Right lobe of liver (tissue), 6 donors: ENCODE results near the gene LDLRAD1. TPM values are rescaled to one million over a fixed set of nuclear protein-coding genes. Genes with fewer than 3 reads are reported as not detected.
A peak's percentile ranks its signal among the peaks of the same experiment; 100 is the strongest.

Experiments used
- ATAC-seq, 4 donors: fragments of 200-7000 bp; cut with Tn5 transposase; one replicate each; pipeline ENCODE4 v1.9.1; 2020; ENCODE audit warnings: mild to moderate bottlenecking in 4 of 4, moderate library complexity in 4 of 4
- DNase-seq, 3 donors: peaks; one replicate each; pipeline ENCODE4 v3.0.0-alpha.2; 2020
- H3K27ac ChIP-seq, 3 donors: fragments of 200-600 bp; one replicate each; pipeline ENCODE4 v1.8.0; 2022
- H3K27me3 ChIP-seq, 2 donors: fragments of 200-600 bp; one replicate each; pipeline ENCODE4 v1.8.0; 2022
- H3K36me3 ChIP-seq, 4 donors: fragments of 200-600 bp; sonication (generic) in 1 of 4; one replicate each; pipeline versions ENCODE4 v1.5.1 to v1.8.0; 2017 to 2022; ENCODE audit warnings: control low read depth in 1 of 4
- H3K4me1 ChIP-seq, 4 donors: fragments of 200-600 bp; sonication (generic) in 1 of 4; one replicate each; pipeline versions ENCODE4 v1.5.1 to v1.8.0; 2017 to 2022; ENCODE audit warnings: control low read depth in 1 of 4
- H3K4me3 ChIP-seq, 3 donors: fragments of 200-600 bp; one replicate each; pipeline ENCODE4 v1.8.0; 2022
- H3K9me3 ChIP-seq, 4 donors: fragments of 200-600 bp; sonication (generic) in 1 of 4; one replicate each; pipeline versions ENCODE4 v1.5.1 to v1.8.0; 2017 to 2022; ENCODE audit warnings: control low read depth in 1 of 4
- POLR2A ChIP-seq: fragments of 450-650 bp; IDR thresholded peaks from one replicate; pipeline ENCODE4 v1.6.1; 2017; ENCODE audit warnings: antibody characterized with exemption, mild to moderate bottlenecking
- WGBS: methylation state at CpG from one replicate; pipeline ENCODE4 v1.1.6; 2018; ENCODE audit warnings: low coverage, low lambda C conversion rate; ENCODE audit not compliant: insufficient coverage; ENCODE audit errors: missing lambda C conversion rate; 5-methylcytosine and 5-hydroxymethylcytosine counted together
- intact Hi-C, 2 donors: fragments of 100-400 bp; cut with DNase I; formaldehyde crosslinking; loops; one replicate each; pipeline versions ENCODE4 v1.11.2 to v1.14.1; 2022
- total RNA-seq, 6 experiments: library from RNA; depleted of rRNA in 2 of 6; stranded (reverse); fragments of >200 nt in 2 of 6; fragmentation: NEBNext Ultra II Directional in 3 of 6; extraction: Animal tissue kit (Norgen Biotek cat#: 25700) in 3 of 6; gene quantifications; one replicate each; pipeline versions ENCODE4 v1.1.0 to v1.2.4, GENCODE V29; 2016 to 2023
- TF ChIP-seq, protein P1 (sequence below), 4 donors: fragments of 200-600 bp in 3 of 4; fragments of 450-650 bp in 1 of 4; IDR thresholded peaks; one replicate each; pipeline versions ENCODE4 v1.5.1 to v1.8.0; 2016 to 2022; ENCODE audit warnings: antibody characterized with exemption in 4 of 4, mild to moderate bottlenecking in 2 of 4
- donor health status: DM: no; HTN: yes; CAD: no.
- donor health status: DM: no; HTN: no; CAD: no.
- donor health status: DM: no; HTN: no; CAD: no.
- donor health status: DM: no; HTN: yes; CAD: no.
- donor health status: DM: no; HTN: yes; CAD: no.

Gene LDLRAD1
- total RNA-seq, 6 experiments from 2014 or later = 0.44 to 0.57 TPM; not detected in 4

DNA sequence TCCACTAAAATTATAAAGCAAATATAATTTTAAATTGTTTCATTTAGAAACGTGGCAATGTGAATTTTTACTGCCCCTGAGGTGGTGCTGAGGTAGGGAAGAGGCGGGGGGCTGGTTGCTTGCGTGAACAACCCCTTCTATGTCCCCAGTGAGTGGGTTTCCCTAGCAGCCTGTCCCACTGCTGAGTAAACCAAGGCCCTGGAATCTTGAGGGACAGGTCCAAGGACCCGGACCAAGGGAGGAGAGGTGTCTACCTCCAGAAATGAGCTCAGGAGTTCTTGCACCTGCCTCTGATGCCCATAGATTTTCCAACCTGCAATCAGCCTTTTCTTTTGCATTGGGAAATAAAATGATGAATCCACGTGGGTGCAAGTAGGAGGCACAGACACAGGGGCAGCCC, 649 bp upstream of the LDLRAD1 start:
- DNase-seq (no peak), ATAC-seq (no peak)
- no peak overlapping the region for H3K27ac ChIP-seq
- intact Hi-C loops = no loop called here
- no peaks in the 10 kb centered on the region for H3K9me3 ChIP-seq
- no peaks in the 10 kb centered on the region for H3K27me3 ChIP-seq
- no peaks in the 10 kb centered on the region for H3K36me3 ChIP-seq
- no peak overlapping the region for H3K4me3 ChIP-seq
- no peak for TF ChIP-seq POLR2A
- TF ChIP-seq, protein P1, sequence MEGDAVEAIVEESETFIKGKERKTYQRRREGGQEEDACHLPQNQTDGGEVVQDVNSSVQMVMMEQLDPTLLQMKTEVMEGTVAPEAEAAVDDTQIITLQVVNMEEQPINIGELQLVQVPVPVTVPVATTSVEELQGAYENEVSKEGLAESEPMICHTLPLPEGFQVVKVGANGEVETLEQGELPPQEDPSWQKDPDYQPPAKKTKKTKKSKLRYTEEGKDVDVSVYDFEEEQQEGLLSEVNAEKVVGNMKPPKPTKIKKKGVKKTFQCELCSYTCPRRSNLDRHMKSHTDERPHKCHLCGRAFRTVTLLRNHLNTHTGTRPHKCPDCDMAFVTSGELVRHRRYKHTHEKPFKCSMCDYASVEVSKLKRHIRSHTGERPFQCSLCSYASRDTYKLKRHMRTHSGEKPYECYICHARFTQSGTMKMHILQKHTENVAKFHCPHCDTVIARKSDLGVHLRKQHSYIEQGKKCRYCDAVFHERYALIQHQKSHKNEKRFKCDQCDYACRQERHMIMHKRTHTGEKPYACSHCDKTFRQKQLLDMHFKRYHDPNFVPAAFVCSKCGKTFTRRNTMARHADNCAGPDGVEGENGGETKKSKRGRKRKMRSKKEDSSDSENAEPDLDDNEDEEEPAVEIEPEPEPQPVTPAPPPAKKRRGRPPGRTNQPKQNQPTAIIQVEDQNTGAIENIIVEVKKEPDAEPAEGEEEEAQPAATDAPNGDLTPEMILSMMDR (IDR thresholded peaks at IDR 0.05) = no peak
- WGBS = 71% methylated on average over 4 of the region's 5 CpGs
- peaks cover 0 to 13% (median 0%) of the 10 kb centered on the region in 4 donors for H3K4me1 ChIP-seq

DNA sequence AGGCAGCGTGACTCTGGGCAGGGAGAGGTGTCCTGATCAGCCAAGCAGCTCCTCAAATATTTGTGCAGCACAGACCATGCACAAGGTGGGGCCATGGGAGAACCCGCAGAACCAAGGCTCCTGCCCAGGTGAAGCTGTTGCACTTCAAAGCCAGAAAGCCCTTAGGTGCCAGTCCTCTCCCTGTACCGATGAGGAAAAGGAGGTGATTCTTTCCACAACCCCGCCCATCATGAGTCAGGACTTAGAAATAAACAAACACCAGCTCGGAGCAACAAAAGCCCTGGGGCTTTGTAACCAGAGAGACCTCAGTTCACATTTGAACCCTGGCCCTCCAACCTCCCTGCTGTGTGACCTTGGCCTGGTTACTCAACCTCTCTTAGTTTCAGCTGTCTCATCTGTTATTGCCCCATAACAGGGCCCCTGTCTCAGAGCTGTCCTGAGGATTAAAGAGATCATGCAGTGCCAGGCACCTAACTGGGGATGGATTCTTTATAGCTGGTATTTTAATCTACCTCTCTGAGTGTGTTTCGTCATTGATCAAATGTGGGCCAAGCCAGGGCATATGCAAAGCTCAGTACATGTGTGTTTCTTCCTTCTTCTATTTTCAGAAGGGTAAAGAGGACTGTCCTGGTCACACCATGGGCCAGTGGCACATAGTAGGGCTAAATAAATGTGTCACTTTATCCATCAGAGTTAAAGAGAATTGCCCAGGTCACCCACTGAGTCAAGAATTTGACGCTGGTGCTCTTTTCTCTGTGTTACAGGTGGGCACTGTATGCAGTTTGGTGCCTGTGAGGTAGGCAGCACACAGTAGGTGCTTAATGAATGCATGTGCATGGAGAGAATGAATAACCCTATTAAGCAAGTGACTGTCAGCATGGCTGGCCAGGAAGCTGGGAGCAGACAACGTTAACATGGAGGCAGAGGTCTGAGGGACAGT, 1.4 kb downstream of the LDLRAD1 start:
- ATAC-seq (peak; percentile 65 to 94 (median 89)), DNase-seq (peak; percentile 32 to 69 (median 64))
- TF ChIP-seq, protein P1 (IDR thresholded peaks at IDR 0.05) = no peak
- TF ChIP-seq POLR2A = no peak
- no peaks in the 10 kb centered on the region for H3K36me3 ChIP-seq
- H3K4me1 ChIP-seq = peaks cover 0 to 19% (median 0%) of the 10 kb centered on the region in 4 donors
- no peaks in the 10 kb centered on the region for H3K9me3 ChIP-seq
- H3K27ac ChIP-seq = peak overlapping the region in 1 of 3 donors; percentile 47
- intact Hi-C loops = no loop called here
- no peak overlapping the region for H3K4me3 ChIP-seq
- no peaks in the 10 kb centered on the region for H3K27me3 ChIP-seq
- WGBS = 43% methylated on average over 1 of the region's 8 CpGs

DNA sequence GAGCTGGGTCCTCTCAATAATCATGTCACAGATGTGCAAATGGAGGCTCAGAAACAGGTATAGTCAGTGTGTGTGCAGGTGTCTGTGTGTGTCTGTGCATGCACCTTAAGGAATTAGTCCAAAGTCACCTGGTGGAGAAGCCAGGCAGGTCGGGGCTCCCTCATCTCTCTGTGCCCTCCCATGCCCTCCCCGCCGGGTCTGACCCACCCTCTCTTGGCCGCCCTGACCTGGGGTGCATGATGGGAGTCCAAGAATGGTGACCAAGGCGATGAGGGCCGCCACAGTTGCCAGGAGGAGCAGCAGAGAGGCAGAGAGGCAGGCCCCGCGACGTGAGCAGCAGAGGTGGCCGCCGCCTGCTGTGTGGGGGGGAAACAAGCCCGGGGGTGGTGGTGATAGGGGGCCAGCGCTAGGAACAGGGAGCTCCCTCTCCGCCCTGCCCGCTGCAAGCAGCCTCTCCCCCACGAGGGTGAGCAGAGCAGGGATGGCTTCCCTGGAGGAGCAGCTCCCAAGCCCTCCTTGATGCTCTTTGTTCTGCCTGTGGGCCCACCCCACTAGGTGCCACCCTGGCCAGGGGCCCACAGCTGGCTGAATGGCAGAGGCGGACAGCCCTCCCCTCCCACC, 3.9 kb downstream of the LDLRAD1 start:
- H3K27me3 ChIP-seq = no peaks in the 10 kb centered on the region

DNA sequence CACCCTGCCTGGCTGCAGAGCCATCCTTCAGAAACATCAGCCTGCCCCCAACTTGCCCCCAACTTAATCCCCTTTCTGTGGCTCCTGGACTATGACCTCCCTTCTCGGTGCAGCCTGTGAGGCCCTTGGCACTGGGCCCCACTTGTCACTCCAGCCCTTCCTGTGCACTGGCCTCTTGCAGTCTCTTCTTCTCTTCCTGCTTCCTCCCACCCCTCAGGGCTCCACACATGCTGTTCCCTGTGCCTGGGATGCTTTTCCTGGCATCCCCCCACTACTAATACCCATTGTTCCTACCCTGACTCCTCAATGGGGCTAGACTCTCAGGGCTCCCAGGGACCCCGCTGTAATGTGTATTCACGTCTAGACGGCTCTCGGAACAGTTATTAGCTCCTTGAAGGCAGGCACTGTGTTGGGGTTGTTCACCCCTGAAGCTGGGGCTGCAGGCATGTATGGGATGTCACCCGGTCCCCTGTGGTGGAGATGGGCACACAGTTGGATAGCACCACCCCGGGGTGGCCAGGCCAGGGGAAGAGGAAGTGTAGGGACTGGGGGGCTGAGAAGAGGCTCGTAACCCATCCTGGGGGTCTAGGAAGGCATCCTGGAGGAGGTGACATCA, 4.5 kb downstream of the LDLRAD1 start:
- Histone ChIP-seq H3K4me3 (no peak overlapping the region), H3K36me3 (no peaks in the 10 kb centered on the region), H3K9me3 (no peaks in the 10 kb centered on the region), H3K4me1 (peaks cover 0 to 19% (median 0%) of the 10 kb centered on the region in 4 donors), H3K27me3 (no peaks in the 10 kb centered on the region), H3K27ac (no peak overlapping the region)
- ATAC-seq = no peak
- intact Hi-C loops = no loop called here
- TF ChIP-seq, protein P1 (IDR thresholded peaks at IDR 0.05) = no peak
- TF ChIP-seq POLR2A = no peak
- 50% methylated on average over 4 of the region's 8 CpGs for WGBS
- peak in 1 of 3 donors; percentile 44 for DNase-seq

More for the DNA sequence above, 3.9 kb downstream of the LDLRAD1 start:
- ATAC-seq (no peak), DNase-seq (peak in 1 of 3 donors; percentile 37)
- no peaks in the 10 kb centered on the region for H3K9me3 ChIP-seq
- H3K4me1 ChIP-seq = peaks cover 0 to 19% (median 0%) of the 10 kb centered on the region in 4 donors
- no peak for TF ChIP-seq POLR2A
- TF ChIP-seq, protein P1 (IDR thresholded peaks at IDR 0.05) = no peak
- intact Hi-C loops = no loop called here
- no peak overlapping the region for H3K27ac ChIP-seq
- H3K36me3 ChIP-seq = no peaks in the 10 kb centered on the region
- WGBS = 40% methylated on average over 1 of the region's 17 CpGs
- H3K4me3 ChIP-seq = no peak overlapping the region
